Right ventricle myocardium inferior (tissue), 1 donor: Measurements from ENCODE around the gene CSNK2A2. TPM values are rescaled to one million over a fixed set of nuclear protein-coding genes. Genes with fewer than 3 reads are reported as not detected.
A peak's percentile ranks its signal among the peaks of the same experiment; 100 is the strongest.

Experiments
- ATAC-seq: fragments of 200-7000 bp; cut with Tn5 transposase; one replicate; pipeline ENCODE4 v1.9.1; 2020; ENCODE audit warnings: mild to moderate bottlenecking, moderate library complexity
- DNase-seq: peaks from one replicate; pipeline ENCODE4 v3.0.0; 2021; ENCODE audit errors: missing footprints
- intact Hi-C: fragments of 100-400 bp; cut with DNase I; formaldehyde crosslinking; loops from one replicate; pipeline ENCODE4 v1.11.0; 2022
- total RNA-seq: library from RNA; stranded (reverse); fragmentation: NEBNext Ultra II Directional; extraction: Animal tissue kit (Norgen Biotek cat#: 25700); gene quantifications from one replicate; pipeline ENCODE4 v1.2.1, GENCODE V29; 2021
- donor health status: DM: no; HTN: yes; CAD: no; lungs with severe emphysema.

CSNK2A2 gene
- total RNA-seq, 1 donor from 2014 or later = 29.7 TPM

DNA sequence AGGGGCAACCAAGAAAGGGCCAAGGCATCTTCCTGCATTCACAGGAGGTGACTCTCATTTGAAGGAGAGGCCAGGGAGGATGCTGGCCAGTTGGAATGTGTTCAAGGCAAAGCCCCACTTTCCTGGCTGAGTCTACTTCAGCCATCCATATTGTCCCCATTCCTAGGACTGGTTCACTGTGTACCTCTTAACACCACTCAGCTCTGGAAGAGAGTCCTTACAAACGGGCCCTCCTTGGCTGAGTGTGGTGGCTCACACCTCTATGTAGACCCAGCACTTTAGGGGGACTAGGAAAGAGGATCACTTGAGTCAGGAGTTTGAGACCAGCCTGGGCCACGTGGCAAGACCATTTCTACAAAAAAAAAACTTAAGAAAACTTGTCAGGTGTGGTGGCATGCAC, 40.7 kb downstream of the CSNK2A2 start:
- DNase-seq (no peak), ATAC-seq (no peak)
- intact Hi-C loops = no loop called here

DNA sequence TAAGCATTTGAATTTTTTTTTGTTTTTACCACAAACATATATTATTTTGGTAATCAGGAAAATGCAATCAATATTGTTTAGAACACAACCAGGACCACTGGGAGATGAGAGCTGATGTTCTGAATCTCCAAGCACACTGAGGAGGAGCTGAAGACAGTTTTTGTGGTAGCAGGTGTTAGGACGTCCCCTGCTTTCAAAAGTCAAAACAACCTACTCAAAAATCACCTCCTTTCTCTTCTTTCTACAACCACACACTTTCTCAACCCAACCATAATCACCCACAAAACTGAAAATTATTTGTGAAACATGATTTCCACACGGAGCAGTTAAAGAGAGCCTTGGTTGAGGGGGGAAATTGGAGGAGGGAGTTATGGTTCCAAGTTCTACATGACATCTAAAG, 42.1 kb downstream of the CSNK2A2 start:
- intact Hi-C loops = no loop called here
- ATAC-seq (no peak), DNase-seq (no peak)

DNA sequence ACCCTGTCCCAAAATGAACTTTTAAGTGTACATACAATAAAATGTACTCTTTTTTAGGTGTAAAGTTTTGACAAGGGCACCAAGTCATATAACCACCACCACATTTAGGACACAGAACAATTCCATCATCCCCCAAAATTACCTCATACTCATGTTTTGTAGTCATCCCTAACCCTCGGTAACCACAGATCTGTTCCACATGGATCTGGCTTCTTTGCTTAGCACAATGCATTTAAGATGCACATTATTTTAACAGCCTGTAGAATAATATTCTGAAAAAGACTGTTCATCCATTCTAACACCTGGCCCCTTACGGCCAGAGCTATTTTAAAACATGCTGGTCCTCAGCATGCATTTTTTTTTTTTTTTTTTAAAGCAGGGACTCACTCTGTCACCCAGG, 43.6 kb downstream of the CSNK2A2 start:
- intact Hi-C loops = no loop called here
- no peak for DNase-seq
- ATAC-seq = no peak

DNA sequence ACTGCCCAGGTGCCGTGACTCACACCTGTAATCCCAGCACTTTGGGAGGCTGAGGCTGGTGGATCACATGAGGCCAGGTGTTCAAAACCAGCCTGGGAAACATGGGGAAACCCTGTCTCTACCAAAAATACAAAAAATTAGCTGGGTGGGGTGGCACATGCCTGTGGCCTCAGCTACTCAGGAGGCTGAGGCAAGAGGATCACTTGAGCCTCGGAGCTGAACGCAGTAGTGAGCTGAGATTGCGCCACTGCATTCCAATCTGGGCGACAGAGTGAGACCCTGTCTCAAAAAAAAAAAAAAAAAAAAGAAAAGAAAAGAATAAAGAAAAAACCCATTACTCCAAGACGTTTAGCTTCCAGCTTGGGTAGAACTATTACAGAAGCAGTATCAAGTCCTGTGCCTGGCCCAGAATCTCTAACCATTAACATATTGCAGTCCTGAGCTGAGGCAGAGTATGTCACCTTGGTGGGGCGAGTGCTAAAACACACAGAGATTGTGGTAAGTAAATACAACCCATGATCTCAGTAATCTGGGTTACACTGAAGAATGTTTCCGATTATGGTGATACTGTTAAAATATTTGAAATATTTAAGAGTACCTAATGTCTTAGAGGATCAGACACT, 45.5 kb downstream of the CSNK2A2 start:
- no peak for DNase-seq
- no peak for ATAC-seq
- intact Hi-C loops = no loop called here

DNA sequence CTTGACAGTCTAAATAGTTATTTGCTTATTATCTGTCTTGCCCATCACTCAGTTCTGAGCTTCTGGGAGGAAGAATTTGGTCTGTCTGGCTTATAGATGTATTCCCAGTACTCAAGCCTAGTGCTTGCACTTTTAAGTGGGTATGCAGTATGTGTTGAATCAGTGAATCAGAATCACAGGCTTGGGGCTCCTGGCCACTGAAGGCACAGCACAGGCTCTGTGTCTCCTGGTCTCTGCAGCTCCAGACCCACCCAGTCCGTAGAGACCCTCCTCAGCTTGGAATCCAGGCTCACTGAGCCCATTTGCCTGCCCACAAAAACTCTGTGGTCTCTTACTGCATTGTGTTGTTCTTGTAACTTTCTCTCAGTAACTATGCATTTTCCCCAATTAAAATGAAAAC, 49.4 kb downstream of the CSNK2A2 start:
- intact Hi-C loops = no loop called here
- ATAC-seq (no peak), DNase-seq (no peak)

DNA sequence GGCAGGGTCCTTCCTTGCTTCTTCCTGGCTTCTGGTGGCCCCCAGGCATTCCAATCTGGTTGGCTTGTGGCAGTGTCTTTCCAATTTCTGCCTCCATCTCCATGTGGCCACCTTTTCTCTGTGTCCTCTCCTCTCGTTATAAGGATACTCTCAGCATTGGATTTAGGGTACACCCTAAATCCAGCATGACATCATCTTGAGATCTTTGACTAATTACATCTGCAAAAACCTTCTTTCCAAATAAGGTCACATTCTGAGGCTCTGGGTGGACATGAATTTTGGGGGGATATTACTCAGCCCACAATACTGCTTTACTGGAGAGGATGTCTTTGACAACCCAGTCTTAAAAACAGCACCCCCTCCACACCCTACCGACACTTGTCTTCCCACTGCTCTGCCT, 49.8 kb downstream of the CSNK2A2 start:
- DNase-seq (no peak), ATAC-seq (no peak)
- intact Hi-C loops = no loop called here

DNA sequence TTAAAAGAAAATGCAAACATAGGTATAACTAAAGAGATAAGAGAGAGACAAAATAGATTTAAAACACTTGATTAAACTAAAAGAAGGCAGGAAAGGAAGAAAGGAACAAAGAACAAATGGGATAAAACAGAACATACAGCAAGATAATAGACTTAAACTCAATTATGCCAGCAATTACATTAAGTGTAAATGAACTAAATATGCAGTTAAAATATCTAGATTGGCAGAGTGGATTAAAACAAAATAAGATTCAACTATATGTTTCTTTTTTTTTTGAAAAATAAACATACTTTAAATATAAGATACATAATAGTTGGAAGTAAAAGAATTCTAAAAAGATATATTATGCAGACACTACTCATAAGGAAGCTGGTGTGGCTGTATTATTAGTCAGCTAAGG, 59.1 kb downstream of the CSNK2A2 start:
- intact Hi-C loops = no loop called here
- DNase-seq (no peak), ATAC-seq (no peak)

DNA sequence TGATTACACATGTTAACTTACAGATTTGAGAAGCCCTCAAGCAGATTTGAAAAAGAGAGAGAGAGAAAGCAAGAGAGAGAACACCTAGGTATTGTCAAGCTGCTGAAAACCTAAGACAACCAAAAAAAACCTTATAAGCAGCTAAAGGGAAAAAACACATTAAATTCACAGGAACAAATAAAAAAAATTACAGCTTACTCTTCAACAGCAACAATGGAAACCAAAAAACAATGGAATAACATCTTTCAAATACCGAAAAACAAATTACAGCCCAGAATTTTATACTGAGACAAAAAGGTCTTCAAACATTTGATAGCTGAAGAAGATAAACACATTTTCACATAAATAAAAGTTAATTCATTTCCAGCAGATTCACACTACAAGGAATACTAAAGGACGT, 60.3 kb downstream of the CSNK2A2 start:
- ATAC-seq = no peak
- intact Hi-C loops = no loop called here
- no peak for DNase-seq

GRCh38 chr16:58129097-58129936, 68.6 kb downstream of the CSNK2A2 start, which contains the start of gene CFAP20:
Gene CFAP20 (minus strand): TSS chr16:58129381. CDS start chr16:58129115, 266 bp downstream.
- ATAC-seq = peak; percentile 97
- intact Hi-C loops = loop anchor here (5.0 kb wide), 2 partner anchors 68 to 232 kb away; partner anchors contain the start of gene CSNK2A2

DNA sequence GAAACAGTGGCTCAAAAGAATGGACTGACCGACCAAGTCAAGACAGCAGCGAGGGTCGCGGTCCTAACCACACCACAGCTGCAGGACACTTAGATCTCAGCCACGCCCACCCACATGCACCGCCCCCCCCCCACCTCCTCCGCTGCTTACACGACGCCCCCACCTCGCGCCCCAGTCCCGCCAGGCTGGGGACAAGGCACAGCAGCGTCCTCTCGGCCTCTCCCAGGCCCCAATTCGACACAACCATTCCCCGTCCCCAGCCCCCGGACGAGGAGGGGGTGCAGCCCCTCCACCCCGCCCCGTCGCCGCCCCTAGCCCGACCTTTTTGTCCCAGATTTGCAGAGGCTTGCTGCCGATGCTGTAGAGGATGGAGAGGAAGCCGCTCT, 69.2 kb downstream of the CSNK2A2 start:
- DNase-seq (no peak), ATAC-seq (no peak)
- intact Hi-C loops = loop anchor here (5.0 kb wide), 2 partner anchors 69 to 231 kb away; partner anchors contain the start of gene CSNK2A2

More at GRCh38 chr16:58129097-58129936, 68.6 kb downstream of the CSNK2A2 start, which contains the start of gene CFAP20:
- peak; percentile 99 for DNase-seq

DNA sequence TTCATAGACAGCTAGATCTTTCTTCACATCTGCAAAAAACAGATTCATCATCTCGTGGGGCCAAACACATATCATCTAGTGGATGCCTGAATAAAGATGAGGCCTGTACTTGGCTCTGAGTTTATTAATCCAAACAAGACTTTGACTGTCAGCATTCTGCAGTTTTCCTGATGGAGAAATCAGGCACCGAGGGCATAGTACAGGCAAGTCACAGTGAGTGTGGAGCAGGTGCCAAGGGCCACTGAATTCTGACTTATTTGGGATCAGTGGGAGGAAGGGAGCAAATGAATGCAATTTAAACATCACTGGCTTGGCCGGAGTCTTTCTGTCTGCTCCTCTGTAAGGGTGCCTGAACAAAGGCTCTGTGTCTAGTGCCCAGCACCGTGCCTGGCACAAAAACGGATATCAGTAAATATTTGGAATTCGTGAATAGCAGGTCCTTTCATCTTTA, 69.7 kb downstream of the CSNK2A2 start:
- intact Hi-C loops = loop anchor here (5.0 kb wide), 2 partner anchors 69 to 231 kb away; partner anchors contain the start of gene CSNK2A2
- no peak for ATAC-seq
- DNase-seq = no peak

DNA sequence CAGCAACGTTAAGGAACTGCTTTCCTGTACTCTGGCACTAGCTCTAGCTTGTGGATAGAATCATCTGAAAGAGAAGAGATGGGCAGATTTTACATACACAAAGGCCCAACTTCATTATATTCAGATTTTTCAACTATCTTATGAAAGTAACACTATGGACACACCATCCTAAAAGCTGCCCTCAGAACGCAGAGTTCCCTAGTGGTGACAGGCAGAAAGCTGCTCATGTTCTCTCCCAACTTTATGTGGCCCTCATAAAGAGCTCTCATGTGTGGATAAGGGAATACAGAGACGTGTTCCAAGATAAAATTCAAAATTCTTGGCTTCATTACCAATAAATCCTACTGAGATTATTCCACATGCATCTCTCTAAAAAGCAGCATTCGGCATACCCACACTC, 70.3 kb downstream of the CSNK2A2 start:
- DNase-seq (no peak), ATAC-seq (no peak)
- intact Hi-C loops = loop anchor here (5.0 kb wide), 2 partner anchors 70 to 230 kb away; partner anchors contain the start of gene CSNK2A2

- DNase-seq = no peak
- ATAC-seq = no peak
- intact Hi-C loops = loop anchor here (5.0 kb wide), 2 partner anchors 70 to 230 kb away; partner anchors contain the start of gene CSNK2A2
Observed at GRCh38 chr16:58127033-58127556, 70.8 kb downstream of the CSNK2A2 start.

DNA sequence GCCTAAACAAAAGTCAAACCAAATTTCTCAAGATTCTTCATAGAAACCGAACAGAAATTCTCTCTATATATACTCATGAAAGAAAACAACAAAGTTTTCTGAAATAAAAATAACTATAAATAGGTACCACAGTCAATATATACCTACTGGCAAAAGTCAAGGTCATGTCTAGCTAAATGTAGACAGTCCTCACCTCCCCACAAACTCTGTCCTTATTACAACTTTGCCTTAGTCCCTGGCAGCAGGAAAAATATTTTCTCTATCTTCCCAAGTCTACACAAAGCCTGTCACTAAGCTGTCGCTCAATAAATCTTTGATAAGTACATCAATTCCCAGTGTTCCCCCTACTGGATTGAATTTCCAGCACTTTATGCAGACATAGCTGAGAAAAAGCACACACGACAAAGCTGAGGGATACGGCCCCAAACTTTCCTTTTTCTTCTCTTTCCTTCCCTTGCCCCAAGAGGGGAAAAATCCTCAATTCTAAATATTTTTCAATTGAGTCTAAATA, 71.4 kb downstream of the CSNK2A2 start:
- DNase-seq (no peak), ATAC-seq (no peak)
- intact Hi-C loops = loop anchor here (5.0 kb wide), 2 partner anchors 71 to 229 kb away; partner anchors contain the start of gene CSNK2A2

DNA sequence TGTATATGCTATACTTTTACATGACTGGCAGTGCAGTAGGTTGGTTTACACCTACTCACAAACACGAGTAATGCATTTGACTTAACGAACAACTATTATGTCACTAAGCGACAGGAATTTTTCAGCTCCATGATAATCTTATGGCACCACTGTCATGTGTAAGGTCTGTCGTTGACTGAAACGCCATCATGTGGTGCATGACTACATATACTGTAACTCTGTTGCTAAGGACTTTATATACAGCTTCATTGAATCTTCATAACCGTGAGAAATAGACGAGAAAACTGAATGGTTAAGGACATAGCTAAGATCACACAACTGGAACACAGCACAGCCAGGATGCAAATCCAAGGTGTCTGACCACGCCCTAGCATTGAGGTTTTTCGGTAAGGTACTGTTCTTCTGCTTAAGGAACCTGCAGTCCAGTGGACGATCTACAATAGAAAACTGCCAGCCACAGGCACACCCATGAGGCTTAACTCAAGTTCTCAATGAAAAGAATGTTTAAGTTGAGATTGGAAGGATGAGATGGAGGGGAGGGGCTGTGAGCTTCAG, 72.0 kb downstream of the CSNK2A2 start:
- DNase-seq (no peak), ATAC-seq (no peak)
- intact Hi-C loops = loop anchor here (5.0 kb wide), 2 partner anchors 71 to 229 kb away; partner anchors contain the start of gene CSNK2A2

DNA sequence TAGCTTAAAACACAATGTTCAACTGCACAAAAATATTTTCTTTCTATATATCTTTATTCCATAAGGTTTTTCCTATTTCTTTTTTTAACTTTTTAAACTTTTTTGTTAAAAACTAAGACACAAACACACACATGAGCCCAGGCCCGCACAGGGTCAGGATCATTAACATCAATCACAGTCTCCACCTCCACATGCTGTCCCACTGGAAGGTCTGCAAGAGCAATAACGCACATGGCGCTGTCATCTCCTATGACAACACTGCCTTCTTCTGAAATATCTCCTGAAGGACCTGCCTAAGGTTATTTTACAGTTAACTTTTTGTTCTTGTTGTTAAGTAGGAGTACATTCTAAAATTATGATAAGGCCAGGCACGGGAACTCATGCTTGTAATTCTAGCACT, 72.9 kb downstream of the CSNK2A2 start:
- intact Hi-C loops = loop anchor here (5.0 kb wide), 2 partner anchors 72 to 228 kb away; partner anchors contain the start of gene CSNK2A2
- no peak for DNase-seq
- no peak for ATAC-seq

- no peak for DNase-seq
Observed at GRCh38 chr16:58124601-58124915, 73.3 kb downstream of the CSNK2A2 start.

GRCh38 chr16:58123896-58124600, 73.9 kb downstream of the CSNK2A2 start:
- intact Hi-C loops = no loop called here
- no peak for DNase-seq
- ATAC-seq = no peak

More at GRCh38 chr16:58124601-58124915, 73.3 kb downstream of the CSNK2A2 start:
- intact Hi-C loops = no loop called here
- no peak for ATAC-seq
